CD4-positive, alpha-beta T cell treated with Interleukin-6 for 4 hours (primary cell): Measurements from ENCODE around the gene ALDOA.
"Not testable (repeated sequence)": the region's sequence is repeated elsewhere in the genome, so short reads cannot be mapped to it uniquely, and the experiment has no call there.

ENCODE experiments used
- DNase-seq: peaks from one replicate; pipeline ENCODE4 v3.0.0-alpha.2; 2020; ENCODE audit warnings: mixed read lengths

ALDOA gene

DNA sequence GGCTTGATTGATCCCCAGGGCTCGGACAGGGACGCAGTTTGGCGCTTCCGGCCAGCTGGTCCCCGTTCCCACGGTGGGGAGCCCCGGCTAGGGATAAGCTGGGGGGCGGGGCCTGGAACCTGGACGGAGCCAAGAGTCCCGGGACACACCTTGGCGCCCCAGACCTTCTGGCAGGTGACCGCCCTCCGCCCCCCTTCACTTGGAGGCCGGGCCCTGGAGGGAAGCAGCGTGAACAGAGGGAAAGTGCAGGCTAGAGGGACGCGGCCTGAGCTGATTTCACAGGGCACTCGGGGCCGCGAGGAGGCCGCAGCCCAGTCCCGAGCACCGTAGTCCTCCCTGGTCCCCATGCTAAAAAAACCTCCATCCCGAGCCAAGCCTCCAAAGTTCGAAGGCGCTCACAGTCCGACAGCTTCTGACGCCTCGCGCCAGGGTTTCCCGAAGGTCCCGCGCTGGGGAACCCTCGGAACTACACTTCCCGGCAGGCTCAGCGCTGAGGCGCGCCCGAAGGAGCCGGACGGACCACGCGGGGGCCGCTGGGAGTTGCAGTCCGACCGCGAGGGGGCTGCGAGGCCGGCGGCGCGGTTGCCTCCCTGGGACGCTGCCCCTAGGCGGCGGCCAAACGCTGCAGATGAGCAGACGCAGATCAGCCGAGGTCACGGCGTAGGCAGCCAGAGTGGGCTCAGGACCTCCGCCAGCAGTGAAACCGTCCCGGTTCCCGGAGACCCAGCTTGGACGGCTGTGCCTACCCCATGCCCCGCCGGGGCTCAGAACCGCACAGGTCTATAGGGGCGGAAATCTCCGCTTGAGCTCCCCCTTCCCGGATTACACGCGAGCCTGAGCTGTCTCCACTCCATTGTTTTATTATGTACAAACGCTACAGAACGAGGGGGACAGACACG is 26.2 kb downstream of the ALDOA start, which contains the start of gene TBX6:
Gene TBX6 (minus strand): TSS at position 451 of the 899 bp plus-strand sequence. CDS start 731 bp downstream, outside the sequence.
- DNase-seq: peak; percentile 94

GRCh38 chr16:30092373-30093010 is 26.9 kb downstream of the ALDOA start:
- peak; percentile 61 for DNase-seq

DNA sequence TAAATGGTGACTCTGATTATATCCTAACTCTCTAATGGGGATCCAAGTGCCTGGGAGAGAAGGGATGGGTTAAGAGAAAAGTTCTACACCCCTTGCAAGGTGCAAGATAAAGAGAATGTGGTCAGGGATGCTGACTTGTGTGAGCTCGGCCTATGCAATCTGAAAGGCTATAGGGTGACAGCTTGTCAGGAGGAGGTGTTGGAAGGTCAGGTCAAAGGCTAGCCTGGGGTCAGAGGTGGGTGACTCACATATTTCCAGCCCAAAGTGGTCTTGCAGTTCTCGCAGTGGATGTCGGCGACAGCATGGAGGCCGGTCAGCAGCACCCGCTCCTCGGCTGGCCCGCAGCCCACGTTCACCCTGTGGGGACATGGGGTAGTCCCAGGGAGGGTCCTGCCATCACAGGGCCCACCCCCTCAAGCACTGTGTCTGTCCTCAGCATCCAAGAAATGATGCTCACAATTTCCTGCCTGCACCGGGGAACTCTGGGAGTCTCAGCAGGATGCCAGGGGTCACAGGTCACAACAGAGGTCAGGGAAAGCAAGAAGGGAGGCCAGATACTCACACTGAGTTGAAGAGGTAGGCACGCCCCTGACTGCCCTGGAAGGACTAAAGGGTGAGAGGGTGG is 29.1 kb downstream of the ALDOA start:
- DNase-seq: no peak

GRCh38 chr16:30095166-30096078 is 29.9 kb downstream of the ALDOA start:
- DNase-seq: peak; percentile 42

- peak; percentile 93 for DNase-seq
Observed at GRCh38 chr16:30096105-30096861, 30.7 kb downstream of the ALDOA start, which contains the start of gene YPEL3. YPEL3 (minus strand) TSS chr16:30096213; CDS start chr16:30095482, 731 bp downstream.

GRCh38 chr16:30096862-30097563 is 31.5 kb downstream of the ALDOA start:
- DNase-seq: peak; percentile 22

- no peak for DNase-seq
Observed at GRCh38 chr16:30104090-30104489, 38.5 kb downstream of the ALDOA start.

GRCh38 chr16:30104492-30104891 is 38.9 kb downstream of the ALDOA start:
- DNase-seq: no peak

- no peak for DNase-seq
Observed at GRCh38 chr16:30108059-30108850, 42.7 kb downstream of the ALDOA start.

GRCh38 chr16:30110661-30111060 is 45.1 kb downstream of the ALDOA start:
- DNase-seq: no peak

DNA sequence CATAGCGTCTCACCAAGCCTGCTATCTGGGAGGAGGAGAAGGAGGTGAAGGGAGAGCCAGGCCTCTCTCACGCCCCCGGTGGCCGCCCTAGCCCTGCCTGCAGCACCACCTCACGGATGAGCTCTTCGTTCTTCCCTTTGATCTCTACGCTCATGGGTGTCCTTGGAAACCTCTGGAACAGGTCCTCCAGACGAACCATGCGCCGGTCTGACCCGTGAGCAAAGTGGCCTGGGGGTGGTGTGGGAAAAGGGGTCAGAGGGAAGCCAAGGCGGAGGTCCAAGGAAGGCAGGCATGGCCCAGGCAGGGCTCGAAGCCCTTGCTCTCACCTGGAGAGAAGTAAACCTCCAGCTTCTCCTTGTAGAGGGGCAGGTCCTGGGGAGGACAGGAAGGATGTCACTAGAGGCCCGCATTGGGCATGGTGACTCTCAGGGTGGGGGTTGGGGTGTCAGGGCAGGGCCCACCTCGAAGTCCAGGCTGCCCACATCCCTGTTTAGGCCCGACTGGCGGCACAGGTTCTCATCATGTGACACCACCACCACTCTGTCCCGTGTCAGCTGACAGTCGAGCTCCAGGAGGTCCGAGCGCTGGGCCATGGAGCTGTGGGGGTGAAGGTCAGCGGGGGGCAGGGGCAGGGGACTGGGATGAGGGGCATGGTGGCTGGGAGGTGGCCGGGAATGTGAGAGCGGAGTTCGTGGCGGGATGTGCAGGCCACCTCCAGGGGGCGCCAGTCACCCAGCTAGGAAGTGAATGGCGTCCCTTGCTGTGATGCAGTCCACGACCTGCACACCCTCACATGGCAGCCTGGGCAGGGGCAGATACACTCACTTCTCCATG is 46.9 kb downstream of the ALDOA start:
- DNase-seq: peak; percentile 74

DNA sequence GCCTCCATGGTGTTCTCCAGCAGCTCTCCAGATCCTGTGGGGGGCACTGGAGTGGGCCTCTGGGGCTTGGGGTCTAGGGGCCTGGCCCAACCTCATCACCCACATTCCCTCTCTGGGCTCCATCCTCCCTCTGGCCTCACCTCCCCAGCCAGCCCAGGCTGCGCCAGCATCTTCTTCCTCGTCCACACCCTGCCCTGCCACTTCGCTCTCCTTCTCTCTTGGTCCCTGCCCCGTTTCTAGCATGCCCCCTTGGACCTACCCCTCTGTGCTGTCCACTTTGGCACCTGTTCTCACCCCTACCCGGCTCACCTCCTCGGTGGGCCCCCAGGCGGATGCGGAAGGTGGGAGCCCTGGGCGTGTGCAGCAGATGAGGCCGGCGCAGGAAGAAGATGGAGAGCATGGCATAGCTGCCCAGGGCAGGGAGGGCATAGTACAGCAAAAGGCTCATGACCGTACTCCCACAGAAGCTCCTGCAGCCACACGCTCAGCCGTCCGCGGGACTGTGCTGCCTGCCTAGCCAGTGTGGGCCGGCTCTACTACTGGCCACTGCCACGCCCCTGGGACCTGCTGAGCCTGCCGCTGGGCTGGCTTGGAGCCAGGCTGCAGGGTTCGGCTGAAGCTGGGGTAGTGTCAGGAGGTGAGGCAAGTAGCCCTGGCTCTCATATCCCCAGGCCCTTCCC is 47.6 kb downstream of the ALDOA start, which contains the start of gene GDPD3:
Gene GDPD3 (minus strand): TSS at position 507 of the 680 bp plus-strand sequence. CDS start 59 bp downstream, at position 448.
- no peak for DNase-seq

GRCh38 chr16:30113711-30114333 is 48.3 kb downstream of the ALDOA start:
- no peak for DNase-seq

GRCh38 chr16:30114411-30114810 is 48.9 kb downstream of the ALDOA start:
- no peak for DNase-seq

DNA sequence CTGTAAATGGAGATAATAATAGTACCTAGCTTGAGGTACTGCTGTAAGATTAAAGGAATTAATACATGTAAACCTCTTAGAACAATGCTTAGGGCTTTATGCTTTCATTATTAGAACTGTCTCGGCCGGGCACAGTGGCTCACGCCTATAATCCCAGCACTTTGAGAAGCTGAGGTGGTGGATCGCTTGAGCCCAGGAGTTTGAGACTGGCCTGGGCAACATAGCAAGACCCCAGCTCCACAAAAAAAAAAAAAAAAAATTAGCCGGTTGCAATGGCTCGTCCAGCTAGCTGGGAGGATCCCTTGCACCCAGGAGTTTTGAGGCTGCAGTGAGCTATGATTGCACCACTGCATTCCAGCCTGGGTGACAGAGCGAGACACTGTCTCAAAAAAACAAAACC is 49.3 kb downstream of the ALDOA start:
- DNase-seq: not testable (repeated sequence)

- peak; percentile 65 for DNase-seq
Observed at GRCh38 chr16:30115238-30115637, 49.7 kb downstream of the ALDOA start.

- no peak for DNase-seq
Observed at GRCh38 chr16:30116291-30117207, 51.0 kb downstream of the ALDOA start.
